Measurements from ENCODE around the gene IRX4. TPM values are rescaled to one million over a fixed set of nuclear protein-coding genes. Genes with fewer than 3 reads are reported as not detected.

The IRX4 gene
- total RNA-seq, 1 experiment from 2014 or later, result 16.5 TPM

- Histone ChIP-seq H3K9me3 (ENCODE audit: control insufficient read depth in 1 of 2, insufficient read depth in 1 of 2, low read depth in 1 of 2, low read length in 2 of 2) (no peaks in the 10 kb centered on the region), H2AFZ (ENCODE audit: low read depth, low read length, poor library complexity, severe bottlenecking) (no peak overlapping the region), H3K4me2 (ENCODE audit: low read length) (no peak overlapping the region), H3K4me3 (replicated peaks in 1 of 2; ENCODE audit: low read depth in 1 of 2, low read length in 2 of 2) (no peak overlapping the region), H3K9me2 (ENCODE audit: insufficient read depth) (no peaks in the 10 kb centered on the region), H3K9ac (ENCODE audit: low read length) (no peak overlapping the region), H3K36me3 (ENCODE audit: control insufficient read depth in 1 of 2, insufficient read depth in 2 of 2, low read length in 2 of 2) (no peaks in the 10 kb centered on the region), H3K79me2 (ENCODE audit: insufficient read depth, low read length) (no peaks in the 10 kb centered on the region), H3K27me3 (ENCODE audit: insufficient read depth, low read length) (peaks cover 4% of the 10 kb centered on the region; the same call in 1 of the 2 replicates), H3K27ac (ENCODE audit: low read depth, low read length) (no peak overlapping the region), H3K4me1 (ENCODE audit: control insufficient read depth in 1 of 2, insufficient read depth in 2 of 2, low read length in 2 of 2) (no peaks in the 10 kb centered on the region), H4K20me1 (ENCODE audit: insufficient read depth) (no peaks in the 10 kb centered on the region)
- CTCF ChIA-PET, result no interaction called here
- POLR2A ChIA-PET, result no interaction called here
- BruUV-seq (replicated peaks), result no TSS peak
- RAD21 ChIA-PET (ENCODE audit: low non-redundant PET in 1 of 2, low total read pairs in 2 of 2, uncharacterized antibody in 2 of 2, unreplicated experiment in 2 of 2), result no interaction called here
- no peak for ATAC-seq
- no peak for DNase-seq (ENCODE audit: low read depth, low spot score)
- intact Hi-C loops (cut with micrococcal nuclease), result no loop called here
- TF ChIP-seq SIN3A (IDR thresholded peaks at IDR 0.05; ENCODE audit: low read depth), result no peak
- TF ChIP-seq MAX (IDR thresholded peaks at IDR 0.05), result no peak
- TF ChIP-seq EZH2 (IDR thresholded peaks at IDR 0.05), result no peak
- TF ChIP-seq SRF (IDR thresholded peaks at IDR 0.05; ENCODE audit: low read depth), result no peak
- TF ChIP-seq ATF3 (IDR thresholded peaks at IDR 0.05), result no peak
- TF ChIP-seq FOSL1 (IDR thresholded peaks at IDR 0.05; ENCODE audit: low read depth), result no peak
- no peak for TF ChIP-seq ZNF274 (IDR thresholded peaks at IDR 0.05; ENCODE audit: low read depth, low read length)
- TF ChIP-seq POLR2A (IDR thresholded peaks at IDR 0.05; ENCODE audit: borderline replicate concordance, extremely low read depth, insufficient read depth, insufficient read length), result no peak
- no peak for TF ChIP-seq CBX3 (IDR thresholded peaks at IDR 0.05; ENCODE audit: low read depth)
- no peak for TF ChIP-seq SP1 (IDR thresholded peaks at IDR 0.05; ENCODE audit: low read depth)
- no peak for TF ChIP-seq ELF1 (IDR thresholded peaks at IDR 0.05; ENCODE audit: borderline replicate concordance, low read depth)
- TF ChIP-seq EZH2phosphoT487 (IDR thresholded peaks at IDR 0.05; ENCODE audit: borderline replicate concordance), result no peak
- no peak for TF ChIP-seq CEBPB (IDR thresholded peaks at IDR 0.05; ENCODE audit: low read depth)
- no peak for TF ChIP-seq ZFX (IDR thresholded peaks at IDR 0.05)
- TF ChIP-seq REST (IDR thresholded peaks at IDR 0.05; ENCODE audit: low read depth), result no peak
Measured at GRCh38 chr5:1852324-1852947, 30.3 kb downstream of the IRX4 start.

Measured in HCT116 (cell line).